Glutamatergic neuron (in vitro differentiated cells): Measurements from ENCODE around the gene FKBP1A. TPM values are rescaled to one million over a fixed set of nuclear protein-coding genes. Genes with fewer than 3 reads are reported as not detected.

ENCODE experiments used
- DNase-seq: peaks from one replicate; pipeline ENCODE4 v3.0.0; 2022
- H3K27ac Mint-ChIP-seq: one replicate; pipeline ENCODE4 v1.8.0; 2020; ENCODE audit warnings: mild to moderate bottlenecking, mixed read lengths, inconsistent platforms; ENCODE audit not compliant: unreplicated experiment
- H3K27me3 Mint-ChIP-seq: one replicate; pipeline ENCODE4 v1.8.0; 2020; ENCODE audit warnings: mild to moderate bottlenecking, moderate library complexity, mixed read lengths, inconsistent platforms; ENCODE audit not compliant: unreplicated experiment
- H3K36me3 Mint-ChIP-seq: one replicate; pipeline ENCODE4 v1.8.0; 2020; ENCODE audit warnings: mild to moderate bottlenecking, mixed read lengths, inconsistent platforms; ENCODE audit not compliant: unreplicated experiment
- H3K4me1 Mint-ChIP-seq: one replicate; pipeline ENCODE4 v1.8.0; 2020; ENCODE audit warnings: mild to moderate bottlenecking, low read depth, mixed read lengths, inconsistent platforms; ENCODE audit not compliant: unreplicated experiment
- H3K4me3 Mint-ChIP-seq: one replicate; pipeline ENCODE4 v1.8.0; 2020; ENCODE audit warnings: mild to moderate bottlenecking, mixed read lengths, inconsistent platforms; ENCODE audit not compliant: unreplicated experiment
- H3K9me3 Mint-ChIP-seq: one replicate; pipeline ENCODE4 v1.8.0; 2020; ENCODE audit warnings: mild to moderate bottlenecking, moderate library complexity, mixed read lengths, inconsistent platforms; ENCODE audit not compliant: unreplicated experiment
- total RNA-seq: library from RNA; stranded (reverse); fragmentation: NEBNext Ultra II Directional; extraction: Animal tissue kit (Norgen Biotek cat#: 25700); gene quantifications from one replicate; pipeline ENCODE4 v1.2.1, GENCODE V29; 2021; ENCODE audit not compliant: unreplicated experiment
- TF ChIP-seq, protein P1 (sequence below): fragments of 200-600 bp; sonication (generic); IDR thresholded peaks from one replicate; pipeline ENCODE4 v1.5.0; 2021; ENCODE audit not compliant: partially characterized antibody, unreplicated experiment

FKBP1A gene
- total RNA-seq, 1 donor from 2014 or later, result 350 TPM

DNA sequence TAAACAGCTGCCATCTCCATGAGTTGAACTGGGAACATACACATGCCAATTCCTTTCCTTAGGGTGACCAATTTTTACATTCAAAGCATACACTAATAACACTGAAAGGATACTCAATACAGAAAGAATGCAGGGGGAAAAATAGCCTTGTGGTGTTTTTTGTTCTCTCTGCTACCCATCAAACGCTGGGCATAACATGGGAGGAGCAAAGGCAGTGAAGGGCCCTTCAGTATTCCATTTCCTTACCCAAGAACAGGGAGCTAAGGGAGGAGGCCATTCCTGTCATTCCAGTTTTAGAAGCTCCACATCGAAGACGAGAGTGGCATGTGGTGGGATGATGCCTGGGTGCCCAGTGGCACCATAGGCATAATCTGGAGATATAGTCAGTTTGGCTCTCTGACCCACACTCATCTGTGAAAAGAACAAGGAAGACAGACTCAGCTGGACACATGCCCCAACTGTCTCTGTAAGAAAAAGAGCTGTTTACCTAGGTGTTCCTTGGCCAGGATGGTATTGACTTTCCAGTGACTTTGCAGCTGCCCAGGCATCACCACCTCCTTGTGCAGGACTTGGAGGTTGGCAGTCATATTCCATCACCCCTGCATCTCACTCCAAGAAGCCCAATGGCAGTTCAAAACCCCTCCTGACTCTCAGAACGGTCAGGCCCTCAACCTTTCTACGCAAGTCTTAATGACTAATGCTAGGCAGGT lies 20.9 kb downstream of the FKBP1A start:
- H3K9me3 Mint-ChIP-seq, result peaks cover 12% of the 10 kb centered on the region
- DNase-seq, result no peak
- TF ChIP-seq, protein P1, sequence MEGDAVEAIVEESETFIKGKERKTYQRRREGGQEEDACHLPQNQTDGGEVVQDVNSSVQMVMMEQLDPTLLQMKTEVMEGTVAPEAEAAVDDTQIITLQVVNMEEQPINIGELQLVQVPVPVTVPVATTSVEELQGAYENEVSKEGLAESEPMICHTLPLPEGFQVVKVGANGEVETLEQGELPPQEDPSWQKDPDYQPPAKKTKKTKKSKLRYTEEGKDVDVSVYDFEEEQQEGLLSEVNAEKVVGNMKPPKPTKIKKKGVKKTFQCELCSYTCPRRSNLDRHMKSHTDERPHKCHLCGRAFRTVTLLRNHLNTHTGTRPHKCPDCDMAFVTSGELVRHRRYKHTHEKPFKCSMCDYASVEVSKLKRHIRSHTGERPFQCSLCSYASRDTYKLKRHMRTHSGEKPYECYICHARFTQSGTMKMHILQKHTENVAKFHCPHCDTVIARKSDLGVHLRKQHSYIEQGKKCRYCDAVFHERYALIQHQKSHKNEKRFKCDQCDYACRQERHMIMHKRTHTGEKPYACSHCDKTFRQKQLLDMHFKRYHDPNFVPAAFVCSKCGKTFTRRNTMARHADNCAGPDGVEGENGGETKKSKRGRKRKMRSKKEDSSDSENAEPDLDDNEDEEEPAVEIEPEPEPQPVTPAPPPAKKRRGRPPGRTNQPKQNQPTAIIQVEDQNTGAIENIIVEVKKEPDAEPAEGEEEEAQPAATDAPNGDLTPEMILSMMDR, result no peak
- H3K27me3 Mint-ChIP-seq, result peaks cover 8% of the 10 kb centered on the region
- H3K4me1 Mint-ChIP-seq, result peaks cover 56% of the 10 kb centered on the region
- peaks cover 13% of the 10 kb centered on the region for H3K36me3 Mint-ChIP-seq
- H3K4me3 Mint-ChIP-seq, result no peak overlapping the region
- peak overlapping the region; percentile 52 for H3K27ac Mint-ChIP-seq

DNA sequence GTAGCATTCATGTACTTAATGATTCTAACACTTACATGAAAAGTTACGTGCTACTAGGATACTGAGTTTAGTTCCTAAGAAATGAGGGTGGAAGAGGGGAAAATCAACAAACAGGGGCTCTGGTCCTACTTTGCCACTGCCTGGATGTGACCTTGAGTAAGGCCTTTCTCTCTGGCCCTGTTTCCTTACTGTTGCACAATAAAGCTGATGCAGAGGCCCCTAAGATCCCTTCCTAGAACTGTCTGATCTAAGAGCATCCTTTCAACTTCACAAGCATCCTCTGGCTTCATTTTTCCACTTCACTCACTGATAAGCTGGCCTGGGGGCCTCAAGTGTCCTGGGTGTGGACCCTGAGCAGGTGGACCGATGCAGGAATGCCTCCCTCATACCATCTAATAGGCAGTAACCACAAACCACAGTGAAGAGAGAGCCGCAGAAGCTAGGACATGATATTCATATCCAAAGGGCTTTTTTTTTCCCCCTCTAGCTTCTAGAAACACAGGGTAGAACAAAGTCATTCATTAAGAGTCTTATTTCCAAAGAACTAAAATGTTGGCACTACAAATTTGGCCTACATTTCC lies 21.6 kb downstream of the FKBP1A start:
- TF ChIP-seq, protein P1, result no peak
- H3K9me3 Mint-ChIP-seq, result peaks cover 12% of the 10 kb centered on the region
- H3K27me3 Mint-ChIP-seq, result peaks cover 8% of the 10 kb centered on the region
- H3K4me3 Mint-ChIP-seq, result no peak overlapping the region
- no peak for DNase-seq
- H3K36me3 Mint-ChIP-seq, result peaks cover 13% of the 10 kb centered on the region
- H3K27ac Mint-ChIP-seq, result peak overlapping the region; percentile 86
- peaks cover 51% of the 10 kb centered on the region for H3K4me1 Mint-ChIP-seq

DNA sequence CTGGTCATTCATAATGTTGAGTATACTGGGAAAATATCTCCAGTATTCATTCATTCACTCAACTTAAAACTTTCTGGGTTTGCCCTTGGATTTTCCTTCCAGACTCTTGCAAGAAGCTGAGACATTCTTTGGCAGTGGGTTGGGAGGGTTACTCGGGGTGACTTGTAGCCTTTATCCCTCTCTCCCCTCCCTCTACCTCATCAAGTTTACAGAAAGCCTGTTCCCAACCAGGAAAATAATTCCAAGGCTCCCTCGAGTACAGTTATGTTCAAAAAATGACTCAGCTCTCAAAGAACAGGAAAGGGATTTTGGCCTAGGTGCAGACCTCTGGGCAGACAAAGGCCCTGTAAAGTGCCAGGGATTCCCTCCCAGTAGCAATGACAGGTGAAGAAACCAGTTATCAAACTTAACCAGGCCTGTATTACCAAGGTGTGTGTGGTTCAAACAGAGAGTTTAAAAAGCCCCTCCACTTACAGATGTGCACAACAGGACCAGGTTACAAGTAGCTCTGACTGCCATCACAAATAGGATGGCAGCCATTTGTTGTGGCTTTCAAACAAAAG lies 22.2 kb downstream of the FKBP1A start:
- peak overlapping the region; percentile 97 for H3K27ac Mint-ChIP-seq
- H3K36me3 Mint-ChIP-seq, result peaks cover 13% of the 10 kb centered on the region
- H3K27me3 Mint-ChIP-seq, result peaks cover 8% of the 10 kb centered on the region

DNA sequence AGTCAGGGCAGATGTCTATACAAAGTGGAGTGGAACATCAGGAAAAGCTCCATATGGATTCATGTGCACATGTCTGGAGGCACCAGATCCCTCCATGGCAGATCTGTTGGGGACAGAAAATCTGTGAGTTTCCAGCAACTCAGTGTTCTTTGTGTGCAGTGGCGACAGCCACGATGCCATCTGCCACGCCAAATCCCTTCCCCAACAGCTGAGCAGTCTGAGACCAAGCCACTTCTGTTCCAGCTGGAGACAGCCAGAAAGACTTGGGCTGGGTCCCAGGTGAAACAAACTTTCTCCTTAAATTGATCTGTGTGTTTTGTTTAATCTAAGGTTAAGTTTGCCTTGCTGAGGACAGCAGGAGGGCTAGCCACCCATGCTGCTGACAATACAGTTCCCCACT lies 22.9 kb downstream of the FKBP1A start:
- DNase-seq, result peak; percentile 59
- TF ChIP-seq, protein P1, result no peak
- H3K4me3 Mint-ChIP-seq, result peak overlapping the region; percentile 63
- peaks cover 39% of the 10 kb centered on the region for H3K4me1 Mint-ChIP-seq
- peaks cover 13% of the 10 kb centered on the region for H3K36me3 Mint-ChIP-seq
- H3K27ac Mint-ChIP-seq, result peak overlapping the region; percentile 97
- H3K9me3 Mint-ChIP-seq, result peaks cover 15% of the 10 kb centered on the region
- H3K27me3 Mint-ChIP-seq, result peaks cover 8% of the 10 kb centered on the region

More for the DNA sequence above, 22.2 kb downstream of the FKBP1A start:
- peaks cover 12% of the 10 kb centered on the region for H3K9me3 Mint-ChIP-seq
- H3K4me3 Mint-ChIP-seq, result no peak overlapping the region
- TF ChIP-seq, protein P1, result no peak
- no peak for DNase-seq
- peaks cover 44% of the 10 kb centered on the region for H3K4me1 Mint-ChIP-seq
